Breast epithelium (tissue), 4 donors: Measurements from ENCODE around the gene CFAP91. TPM values are rescaled to one million over a fixed set of nuclear protein-coding genes. Genes with fewer than 3 reads are reported as not detected.

Source experiments
- DNase-seq, 2 donors: peaks; one replicate each; pipeline ENCODE4 v3.0.0-alpha.2; 2019; ENCODE audit warnings: low spot score in 2 of 2
- H3K27ac ChIP-seq, 2 donors: fragments of 200-600 bp; sonication (generic) in 1 of 2; one replicate each; pipeline ENCODE4 v1.5.1; 2016 to 2019; ENCODE audit warnings: mild to moderate bottlenecking in 1 of 2
- H3K27me3 ChIP-seq, 2 donors: fragments of 200-600 bp; sonication (generic) in 1 of 2; one replicate each; pipeline versions ENCODE4 v1.5.1 to v1.6.0; 2017 to 2019; ENCODE audit warnings: control low read depth in 1 of 2, mild to moderate bottlenecking in 1 of 2
- H3K36me3 ChIP-seq: fragments of 200-600 bp; one replicate; pipeline ENCODE4 v1.5.1; 2019
- H3K4me1 ChIP-seq, 2 donors: fragments of 200-600 bp; sonication (generic); one replicate each; pipeline ENCODE4 v1.5.1; 2016 to 2019; ENCODE audit warnings: control low read depth in 1 of 2
- H3K4me3 ChIP-seq, 3 donors: fragments of 200-600 bp; sonication (generic); 1 replicate in 2 of 3; 2 replicates in 1 of 3; pipeline ENCODE4 v1.5.1; 2016 to 2019; ENCODE audit warnings: mild to moderate bottlenecking in 3 of 3, moderate library complexity in 2 of 3
- H3K9me3 ChIP-seq, 2 donors: fragments of 200-600 bp; sonication (generic) in 1 of 2; one replicate each; pipeline ENCODE4 v1.5.1; 2016 to 2019; ENCODE audit warnings: control low read depth in 1 of 2
- POLR2A ChIP-seq: fragments of 450-650 bp; IDR thresholded peaks from one replicate; pipeline ENCODE4 v1.6.1; 2016; ENCODE audit warnings: antibody characterized with exemption, mild to moderate bottlenecking, moderate library complexity
- POLR2AphosphoS5 ChIP-seq, 3 donors: sonication (generic); formaldehyde crosslinking; IDR thresholded peaks; one replicate each; pipeline ENCODE4 v1.6.1; 2017; ENCODE audit warnings: antibody characterized with exemption in 3 of 3
- intact Hi-C: fragments of 100-400 bp; cut with DNase I; formaldehyde crosslinking; loops from one replicate; pipeline ENCODE4 v1.15.1; 2023; ENCODE audit warnings: low total_unique reads
- total RNA-seq, 3 donors: library from RNA; depleted of rRNA; stranded (reverse); fragments of >200 nt; gene quantifications; one replicate each; pipeline ENCODE4 v1.1.0, GENCODE V29; 2016
- TF ChIP-seq, protein P1 (sequence below), 3 donors: fragments of 450-650 bp; IDR thresholded peaks; one replicate each; pipeline ENCODE4 v1.5.1; 2016 to 2017; ENCODE audit warnings: antibody characterized with exemption in 3 of 3, mild to moderate bottlenecking in 3 of 3, moderate library complexity in 3 of 3

Gene CFAP91
- total RNA-seq, 3 donors from 2014 or later: 4.3 to 25.2 (median 24.6) TPM

DNA sequence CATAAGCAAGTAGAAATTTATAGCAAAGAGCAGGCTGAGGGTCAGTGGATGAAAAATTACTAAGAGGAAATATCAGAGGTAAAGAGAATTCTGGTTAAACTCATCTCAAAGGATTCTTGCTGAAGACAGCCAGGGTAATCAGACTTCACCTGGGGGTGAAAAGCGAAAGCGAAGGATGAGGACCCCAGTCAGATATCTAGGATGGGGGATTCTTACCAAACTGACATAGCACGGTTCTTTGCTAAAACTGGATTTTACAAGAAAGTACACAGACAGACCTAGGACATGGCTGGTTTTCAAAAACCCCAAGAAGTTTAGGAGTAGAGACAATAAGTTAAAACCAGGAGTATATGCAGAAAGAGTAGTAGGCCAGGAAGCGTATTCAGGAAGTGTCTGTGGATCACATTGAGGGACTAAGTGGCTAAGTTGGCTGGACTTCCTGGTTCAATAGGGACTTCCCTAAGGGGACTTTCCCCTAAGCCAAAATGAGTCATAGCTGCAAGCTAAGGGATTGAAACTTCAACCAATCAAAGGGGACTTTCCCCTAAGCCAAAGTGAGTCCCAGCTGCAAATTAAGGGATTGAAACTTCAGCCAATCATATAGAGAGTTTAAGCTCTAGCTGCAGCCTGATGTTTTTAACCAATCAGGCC lies 2.4 kb upstream of the CFAP91 start:
- Histone ChIP-seq H3K27me3 (no peaks in the 10 kb centered on the region), H3K9me3 (no peaks in the 10 kb centered on the region), H3K4me1 (no peaks in the 10 kb centered on the region), H3K4me3 (no peak overlapping the region), H3K36me3 (no peaks in the 10 kb centered on the region), H3K27ac (no peak overlapping the region)
- intact Hi-C loops: no loop called here
- TF ChIP-seq POLR2AphosphoS5 (IDR thresholded peaks at IDR 0.05) (no peak), POLR2A (no peak)
- TF ChIP-seq, protein P1, sequence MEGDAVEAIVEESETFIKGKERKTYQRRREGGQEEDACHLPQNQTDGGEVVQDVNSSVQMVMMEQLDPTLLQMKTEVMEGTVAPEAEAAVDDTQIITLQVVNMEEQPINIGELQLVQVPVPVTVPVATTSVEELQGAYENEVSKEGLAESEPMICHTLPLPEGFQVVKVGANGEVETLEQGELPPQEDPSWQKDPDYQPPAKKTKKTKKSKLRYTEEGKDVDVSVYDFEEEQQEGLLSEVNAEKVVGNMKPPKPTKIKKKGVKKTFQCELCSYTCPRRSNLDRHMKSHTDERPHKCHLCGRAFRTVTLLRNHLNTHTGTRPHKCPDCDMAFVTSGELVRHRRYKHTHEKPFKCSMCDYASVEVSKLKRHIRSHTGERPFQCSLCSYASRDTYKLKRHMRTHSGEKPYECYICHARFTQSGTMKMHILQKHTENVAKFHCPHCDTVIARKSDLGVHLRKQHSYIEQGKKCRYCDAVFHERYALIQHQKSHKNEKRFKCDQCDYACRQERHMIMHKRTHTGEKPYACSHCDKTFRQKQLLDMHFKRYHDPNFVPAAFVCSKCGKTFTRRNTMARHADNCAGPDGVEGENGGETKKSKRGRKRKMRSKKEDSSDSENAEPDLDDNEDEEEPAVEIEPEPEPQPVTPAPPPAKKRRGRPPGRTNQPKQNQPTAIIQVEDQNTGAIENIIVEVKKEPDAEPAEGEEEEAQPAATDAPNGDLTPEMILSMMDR (IDR thresholded peaks at IDR 0.05): no peak
- DNase-seq: no peak

GRCh38 chr3:119700920-119701734 lies 1.7 kb upstream of the CFAP91 start:
- intact Hi-C loops: no loop called here
- H3K27ac ChIP-seq: no peak overlapping the region
- TF ChIP-seq POLR2A (no peak), POLR2AphosphoS5 (IDR thresholded peaks at IDR 0.05) (no peak)
- TF ChIP-seq, protein P1 (IDR thresholded peaks at IDR 0.05): no peak

GRCh38 chr3:119703820-119704531 lies 1.2 kb downstream of the CFAP91 start:
- H3K36me3 ChIP-seq: no peaks in the 10 kb centered on the region
- no peaks in the 10 kb centered on the region for H3K27me3 ChIP-seq
- peak overlapping the region in 1 of 2 donors; percentile 78 for H3K27ac ChIP-seq
- TF ChIP-seq, protein P1 (IDR thresholded peaks at IDR 0.05): no peak
- TF ChIP-seq POLR2A (no peak), POLR2AphosphoS5 (IDR thresholded peaks at IDR 0.05) (no peak)
- DNase-seq: no peak
- no peaks in the 10 kb centered on the region for H3K9me3 ChIP-seq
- H3K4me1 ChIP-seq: no peaks in the 10 kb centered on the region
- peak overlapping the region in 2 of 3 donors; percentile 61 to 81 for H3K4me3 ChIP-seq
- intact Hi-C loops: no loop called here

More at GRCh38 chr3:119700920-119701734, 1.7 kb upstream of the CFAP91 start:
- Histone ChIP-seq H3K4me1 (no peaks in the 10 kb centered on the region), H3K4me3 (no peak overlapping the region), H3K36me3 (no peaks in the 10 kb centered on the region), H3K9me3 (no peaks in the 10 kb centered on the region), H3K27me3 (no peaks in the 10 kb centered on the region)
- DNase-seq: no peak

DNA sequence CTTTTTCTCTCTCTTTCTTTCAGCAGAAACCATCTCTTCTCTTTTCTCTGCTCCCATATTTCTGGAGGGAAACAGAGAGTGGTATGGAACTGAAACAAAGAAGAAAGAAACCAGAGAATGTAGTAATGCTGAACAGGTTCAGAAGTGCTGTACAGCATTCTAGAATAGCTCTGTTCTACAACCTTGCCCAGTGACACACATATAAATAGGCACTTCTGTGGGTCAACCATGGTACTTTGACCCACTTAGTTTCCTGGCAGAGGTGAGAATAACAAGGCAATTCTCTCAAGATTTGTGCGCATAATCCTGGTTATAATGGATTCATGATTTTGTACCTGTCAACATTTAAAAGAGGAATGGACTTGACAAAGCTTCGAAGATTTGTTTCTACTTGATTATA lies 12.3 kb downstream of the CFAP91 start:
- Histone ChIP-seq H3K4me1 (no peaks in the 10 kb centered on the region), H3K27ac (no peak overlapping the region), H3K4me3 (no peak overlapping the region), H3K36me3 (no peaks in the 10 kb centered on the region), H3K9me3 (no peaks in the 10 kb centered on the region), H3K27me3 (no peaks in the 10 kb centered on the region)
- no peak for DNase-seq
- intact Hi-C loops: no loop called here
- TF ChIP-seq, protein P1 (IDR thresholded peaks at IDR 0.05): no peak
- TF ChIP-seq POLR2A (no peak), POLR2AphosphoS5 (IDR thresholded peaks at IDR 0.05) (no peak)

DNA sequence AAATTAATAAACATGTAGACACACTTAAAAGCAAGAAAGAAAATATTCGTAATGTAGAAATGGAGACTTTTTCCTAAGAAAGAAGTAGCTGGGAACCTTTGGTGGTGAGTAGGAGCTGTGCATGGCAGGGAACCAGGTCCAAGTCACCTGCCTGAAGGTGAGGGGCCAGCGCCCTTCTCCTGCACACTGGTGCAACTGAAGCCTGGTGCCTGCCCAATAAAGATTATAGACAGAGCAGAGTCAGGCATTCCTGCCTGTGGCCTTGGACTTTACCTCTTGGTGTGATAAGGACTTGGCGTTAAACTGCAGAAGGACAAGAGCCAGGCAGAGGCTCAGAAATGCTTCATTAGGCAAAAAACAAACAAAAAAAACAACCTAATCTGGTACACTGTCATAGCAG lies 14.2 kb downstream of the CFAP91 start:
- no peak for DNase-seq
- Histone ChIP-seq H3K9me3 (no peaks in the 10 kb centered on the region), H3K36me3 (no peaks in the 10 kb centered on the region), H3K4me3 (no peak overlapping the region), H3K27ac (no peak overlapping the region), H3K27me3 (no peaks in the 10 kb centered on the region), H3K4me1 (no peaks in the 10 kb centered on the region)
- TF ChIP-seq, protein P1 (IDR thresholded peaks at IDR 0.05): no peak
- TF ChIP-seq POLR2A (no peak), POLR2AphosphoS5 (IDR thresholded peaks at IDR 0.05) (no peak)
- intact Hi-C loops: no loop called here
